ENCODE measurements around the gene SLCO1C1. TPM values are rescaled to one million over a fixed set of nuclear protein-coding genes. Genes with fewer than 3 reads are reported as not detected.

Gene SLCO1C1
- total and polyA plus RNA-seq, 2 experiments from 2014 or later = 0.30 TPM; not detected in 1

DNA sequence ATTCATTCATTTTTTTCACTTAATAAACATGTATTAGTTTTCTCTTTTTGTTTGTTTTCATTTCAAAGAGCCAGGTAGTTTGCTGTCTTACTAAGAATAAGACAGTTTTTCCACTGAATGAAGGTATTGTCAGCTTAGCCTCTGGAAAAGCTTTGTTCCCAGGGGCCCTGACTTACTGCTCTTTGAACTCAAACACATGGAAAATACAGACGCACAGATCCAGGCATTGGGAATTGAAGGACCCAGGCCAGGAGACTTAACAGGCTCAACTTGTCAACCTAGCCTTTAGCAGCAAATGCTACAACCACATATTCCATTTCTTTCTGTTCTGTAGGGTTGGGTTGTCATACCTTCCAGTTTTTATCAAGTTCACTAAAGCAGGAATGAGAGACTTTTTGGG, 38.5 kb upstream of the SLCO1C1 start:
- H3K27ac ChIP-seq = no peak overlapping the region
- no peaks in the 10 kb centered on the region for H3K36me3 ChIP-seq (replicated peaks; ENCODE audit: insufficient read depth, low read depth)
- H3K4me1 ChIP-seq (ENCODE audit: insufficient read depth) = no peaks in the 10 kb centered on the region
- no peaks in the 10 kb centered on the region for H3K79me2 ChIP-seq
- H3K27me3 ChIP-seq = no peaks in the 10 kb centered on the region
- TF ChIP-seq EZH2 (IDR thresholded peaks at IDR 0.05; ENCODE audit: borderline replicate concordance) (no peak), EZH2phosphoT487 (IDR thresholded peaks at IDR 0.05; ENCODE audit: low read depth, severe bottlenecking, unreplicated experiment) (no peak)
- TF ChIP-seq, protein P1, sequence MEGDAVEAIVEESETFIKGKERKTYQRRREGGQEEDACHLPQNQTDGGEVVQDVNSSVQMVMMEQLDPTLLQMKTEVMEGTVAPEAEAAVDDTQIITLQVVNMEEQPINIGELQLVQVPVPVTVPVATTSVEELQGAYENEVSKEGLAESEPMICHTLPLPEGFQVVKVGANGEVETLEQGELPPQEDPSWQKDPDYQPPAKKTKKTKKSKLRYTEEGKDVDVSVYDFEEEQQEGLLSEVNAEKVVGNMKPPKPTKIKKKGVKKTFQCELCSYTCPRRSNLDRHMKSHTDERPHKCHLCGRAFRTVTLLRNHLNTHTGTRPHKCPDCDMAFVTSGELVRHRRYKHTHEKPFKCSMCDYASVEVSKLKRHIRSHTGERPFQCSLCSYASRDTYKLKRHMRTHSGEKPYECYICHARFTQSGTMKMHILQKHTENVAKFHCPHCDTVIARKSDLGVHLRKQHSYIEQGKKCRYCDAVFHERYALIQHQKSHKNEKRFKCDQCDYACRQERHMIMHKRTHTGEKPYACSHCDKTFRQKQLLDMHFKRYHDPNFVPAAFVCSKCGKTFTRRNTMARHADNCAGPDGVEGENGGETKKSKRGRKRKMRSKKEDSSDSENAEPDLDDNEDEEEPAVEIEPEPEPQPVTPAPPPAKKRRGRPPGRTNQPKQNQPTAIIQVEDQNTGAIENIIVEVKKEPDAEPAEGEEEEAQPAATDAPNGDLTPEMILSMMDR (IDR thresholded peaks at IDR 0.05; ENCODE audit: poor library complexity) = no peak
- 36% methylated on average over 1 of the region's 1 CpG for WGBS (ENCODE audit: low lambda C conversion rate, missing lambda C conversion rate)
- no peak for DNase-seq (ENCODE audit: low spot score)
- no peak overlapping the region for H3K4me2 ChIP-seq
- no peak overlapping the region for H2AFZ ChIP-seq
- H3K4me3 ChIP-seq = no peak overlapping the region
- H4K20me1 ChIP-seq (ENCODE audit: insufficient read depth, poor library complexity, severe bottlenecking) = no peaks in the 10 kb centered on the region
- H3K9me3 ChIP-seq (ENCODE audit: low read depth) = peaks cover 9% of the 10 kb centered on the region
- no peaks in the 10 kb centered on the region for H3K9me2 ChIP-seq (replicated peaks; ENCODE audit: insufficient read depth)

DNA sequence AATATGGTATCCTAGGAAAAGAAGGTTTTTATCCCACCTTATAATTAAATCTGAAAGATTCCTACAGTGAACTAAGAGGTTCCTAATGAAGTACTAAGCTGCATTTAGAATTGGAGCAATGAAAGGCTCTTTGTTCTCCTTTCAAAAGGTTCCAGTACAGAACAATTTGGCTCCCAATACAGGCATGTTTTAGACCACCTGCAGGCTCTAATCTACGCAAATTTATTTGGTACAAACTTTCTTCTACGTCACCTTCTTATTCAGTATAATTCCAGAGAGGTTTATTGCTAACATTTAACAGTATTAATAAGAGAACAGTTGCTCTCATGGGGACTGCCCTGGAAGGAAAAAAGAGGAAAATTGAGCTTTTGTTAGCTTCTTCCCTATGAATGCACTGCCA, 37.6 kb upstream of the SLCO1C1 start:
- DNase-seq (ENCODE audit: low spot score) = no peak
- Histone ChIP-seq H3K36me3 (replicated peaks; ENCODE audit: insufficient read depth, low read depth) (no peaks in the 10 kb centered on the region), H3K4me2 (no peak overlapping the region), H3K9me2 (replicated peaks; ENCODE audit: insufficient read depth) (no peaks in the 10 kb centered on the region), H3K27me3 (no peaks in the 10 kb centered on the region), H3K4me3 (no peak overlapping the region), H3K9me3 (ENCODE audit: low read depth) (peaks cover 12% of the 10 kb centered on the region), H3K27ac (no peak overlapping the region), H4K20me1 (ENCODE audit: insufficient read depth, poor library complexity, severe bottlenecking) (no peaks in the 10 kb centered on the region), H2AFZ (no peak overlapping the region), H3K4me1 (ENCODE audit: insufficient read depth) (no peaks in the 10 kb centered on the region), H3K79me2 (no peaks in the 10 kb centered on the region)
- WGBS (ENCODE audit: low lambda C conversion rate, missing lambda C conversion rate) = 86% methylated on average over 2 of the region's 2 CpGs
- no peak for TF ChIP-seq EZH2phosphoT487 (IDR thresholded peaks at IDR 0.05; ENCODE audit: low read depth, severe bottlenecking, unreplicated experiment)
- no peak for TF ChIP-seq EZH2 (IDR thresholded peaks at IDR 0.05; ENCODE audit: borderline replicate concordance)
- TF ChIP-seq, protein P1 (IDR thresholded peaks at IDR 0.05; ENCODE audit: poor library complexity) = no peak

DNA sequence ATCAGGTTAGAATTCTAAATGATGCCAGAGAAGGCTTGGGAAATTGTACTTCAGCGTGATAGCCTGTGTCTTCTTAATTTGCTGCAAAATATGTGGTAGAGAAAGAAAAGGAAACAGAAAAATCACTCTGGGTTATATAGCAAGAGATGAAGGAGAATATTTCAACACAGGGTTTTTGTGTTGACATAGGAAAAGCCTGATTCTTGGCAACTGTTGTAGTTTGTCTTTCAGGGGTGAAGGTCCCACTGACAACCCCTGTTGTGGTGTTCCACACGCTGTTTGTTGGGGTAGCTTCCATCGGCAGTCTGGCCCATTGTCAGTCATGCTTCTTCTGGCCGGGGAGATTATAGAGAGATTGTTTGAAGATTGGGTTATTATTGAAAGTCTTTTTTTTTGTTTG, 13.8 kb upstream of the SLCO1C1 start:
- H3K27me3 ChIP-seq = no peaks in the 10 kb centered on the region
- H4K20me1 ChIP-seq (ENCODE audit: insufficient read depth, poor library complexity, severe bottlenecking) = no peaks in the 10 kb centered on the region
- no peak overlapping the region for H2AFZ ChIP-seq
- no peaks in the 10 kb centered on the region for H3K4me1 ChIP-seq (ENCODE audit: insufficient read depth)
- no peak overlapping the region for H3K4me3 ChIP-seq
- H3K9me3 ChIP-seq (ENCODE audit: low read depth) = no peaks in the 10 kb centered on the region
- H3K4me2 ChIP-seq = no peak overlapping the region
- 82% methylated on average over 4 of the region's 4 CpGs for WGBS (ENCODE audit: low lambda C conversion rate, missing lambda C conversion rate)
- no peaks in the 10 kb centered on the region for H3K9me2 ChIP-seq (replicated peaks; ENCODE audit: insufficient read depth)
- no peak overlapping the region for H3K27ac ChIP-seq
- no peak for TF ChIP-seq EZH2 (IDR thresholded peaks at IDR 0.05; ENCODE audit: borderline replicate concordance)
- TF ChIP-seq, protein P1 (IDR thresholded peaks at IDR 0.05; ENCODE audit: poor library complexity) = no peak
- no peak for TF ChIP-seq EZH2phosphoT487 (IDR thresholded peaks at IDR 0.05; ENCODE audit: low read depth, severe bottlenecking, unreplicated experiment)
- H3K36me3 ChIP-seq (replicated peaks; ENCODE audit: insufficient read depth, low read depth) = no peaks in the 10 kb centered on the region
- DNase-seq (ENCODE audit: low spot score) = no peak
- H3K79me2 ChIP-seq = no peaks in the 10 kb centered on the region
